GM19193 (cell line): ENCODE data around the gene CORIN.

ENCODE experiments used
- POLR2A ChIP-seq: IDR thresholded peaks from 4 replicates; pipeline ENCODE4 v1.6.1; 2011; ENCODE audit not compliant: insufficient read depth, insufficient read length; ENCODE audit errors: extremely low read depth

CORIN gene

GRCh38 chr4:47701286-47701685, 136.6 kb downstream of the CORIN start:
- no peak for TF ChIP-seq POLR2A

DNA sequence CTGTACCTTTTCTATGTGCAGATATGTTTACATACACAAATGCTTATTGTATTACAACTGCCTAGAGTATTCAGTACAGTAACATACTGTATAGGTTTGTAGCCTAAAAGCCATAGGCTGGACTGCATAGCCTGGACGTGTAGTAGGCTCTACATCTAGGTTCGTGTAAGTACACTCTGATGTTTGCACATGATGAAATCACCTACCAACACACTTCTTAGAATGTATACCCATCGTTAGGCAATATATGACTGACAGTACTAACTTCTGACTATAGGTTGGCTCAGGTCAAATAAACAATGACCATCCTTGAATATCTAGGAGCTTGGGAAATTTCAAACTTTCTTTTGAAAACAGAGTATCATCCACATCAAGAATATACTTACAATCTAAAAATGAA, 139.0 kb downstream of the CORIN start:
- no peak for TF ChIP-seq POLR2A

GRCh38 chr4:47696823-47697222, 141.0 kb downstream of the CORIN start:
- no peak for TF ChIP-seq POLR2A

DNA sequence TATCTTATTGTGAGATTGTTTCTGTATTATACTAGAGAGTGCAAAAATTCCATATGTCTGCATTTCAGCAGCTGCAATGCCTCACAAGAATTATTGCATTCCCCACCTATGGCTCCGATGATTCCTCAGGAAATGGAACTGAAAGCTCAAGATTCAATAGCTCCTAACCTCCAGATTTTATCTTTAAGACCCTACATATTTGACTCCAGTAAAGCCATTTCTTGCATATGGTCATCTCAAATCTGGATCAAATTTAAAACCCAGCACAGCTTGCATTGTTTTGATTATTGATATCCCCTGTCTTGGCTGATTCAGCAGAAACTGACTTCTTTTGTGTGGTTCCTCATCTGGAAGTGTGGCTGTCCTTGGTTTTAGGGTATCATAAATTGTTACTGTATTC, 142.6 kb downstream of the CORIN start:
- TF ChIP-seq POLR2A, result no peak

GRCh38 chr4:47694322-47694721, 143.5 kb downstream of the CORIN start:
- TF ChIP-seq POLR2A, result no peak

DNA sequence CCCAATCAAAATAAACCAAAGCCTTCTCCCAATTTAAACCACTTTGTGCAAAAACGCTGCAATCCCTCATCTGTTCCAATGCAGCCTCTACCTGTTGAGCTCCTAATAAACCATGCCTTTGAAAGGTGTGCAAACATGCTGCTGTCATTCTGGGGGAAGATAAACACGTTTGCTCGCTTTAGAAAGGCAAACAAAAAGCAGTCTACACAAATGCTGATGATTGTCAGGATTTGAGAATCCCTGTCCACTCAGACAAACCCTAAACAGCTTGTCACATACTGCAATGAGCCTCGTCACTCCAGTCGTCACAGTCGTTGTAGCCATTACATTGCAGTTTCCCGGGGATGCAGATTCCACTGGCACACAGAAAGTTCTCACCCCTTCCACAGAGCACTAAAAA, 145.2 kb downstream of the CORIN start:
- TF ChIP-seq POLR2A, result no peak

GRCh38 chr4:47690611-47691010, 147.3 kb downstream of the CORIN start:
- TF ChIP-seq POLR2A, result no peak

DNA sequence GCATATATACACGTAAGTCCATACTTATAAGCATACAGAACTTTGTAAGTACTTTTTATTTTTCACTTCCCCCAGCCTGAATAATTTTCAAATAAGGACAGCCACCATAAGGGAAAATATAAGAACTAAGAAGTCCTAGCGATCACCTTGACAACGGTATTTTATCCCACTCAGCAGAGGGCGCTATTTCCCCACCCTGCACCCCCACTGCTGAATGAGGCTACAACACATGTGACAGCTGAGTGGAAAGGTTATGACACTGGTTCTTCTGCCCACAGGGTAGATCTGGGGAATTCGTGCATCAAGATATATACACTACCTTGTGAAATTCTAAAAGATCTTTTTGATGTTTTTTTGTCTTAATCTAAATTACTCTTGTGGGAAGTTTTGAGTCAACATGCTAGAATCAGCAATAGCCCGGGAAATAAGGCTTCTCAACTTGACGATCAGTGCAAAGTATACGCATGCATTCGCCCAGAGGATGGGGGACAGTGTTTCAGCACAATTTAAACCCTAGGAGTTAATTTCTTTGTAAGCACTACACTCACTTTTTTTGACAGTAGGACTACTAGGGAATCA, 151.5 kb downstream of the CORIN start:
- TF ChIP-seq POLR2A, result no peak

GRCh38 chr4:47675806-47676205, 162.1 kb downstream of the CORIN start:
- TF ChIP-seq POLR2A, result no peak

DNA sequence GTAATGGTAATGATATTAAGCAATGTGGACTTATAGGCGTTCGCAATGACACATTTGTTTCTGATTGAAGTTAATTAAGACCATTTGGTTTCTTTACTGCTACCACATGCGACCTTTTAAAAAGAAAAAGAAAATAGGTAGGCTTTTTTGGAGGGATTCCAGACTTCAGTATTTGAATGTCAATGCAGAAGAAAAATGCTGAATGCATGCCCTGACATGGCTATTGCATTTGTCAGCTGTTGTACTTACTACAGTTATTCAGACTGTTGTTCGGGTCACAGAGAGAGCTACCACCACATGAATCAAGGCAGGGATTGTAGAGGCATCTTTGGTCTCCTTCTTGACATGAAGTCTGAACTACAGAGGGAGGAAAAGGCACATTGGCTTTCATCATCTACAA, 163.7 kb downstream of the CORIN start:
- no peak for TF ChIP-seq POLR2A

- TF ChIP-seq POLR2A, result no peak
Measured at GRCh38 chr4:47672696-47673095, 165.2 kb downstream of the CORIN start.

- no peak for TF ChIP-seq POLR2A
Measured at GRCh38 chr4:47669946-47670345, 167.9 kb downstream of the CORIN start.

DNA sequence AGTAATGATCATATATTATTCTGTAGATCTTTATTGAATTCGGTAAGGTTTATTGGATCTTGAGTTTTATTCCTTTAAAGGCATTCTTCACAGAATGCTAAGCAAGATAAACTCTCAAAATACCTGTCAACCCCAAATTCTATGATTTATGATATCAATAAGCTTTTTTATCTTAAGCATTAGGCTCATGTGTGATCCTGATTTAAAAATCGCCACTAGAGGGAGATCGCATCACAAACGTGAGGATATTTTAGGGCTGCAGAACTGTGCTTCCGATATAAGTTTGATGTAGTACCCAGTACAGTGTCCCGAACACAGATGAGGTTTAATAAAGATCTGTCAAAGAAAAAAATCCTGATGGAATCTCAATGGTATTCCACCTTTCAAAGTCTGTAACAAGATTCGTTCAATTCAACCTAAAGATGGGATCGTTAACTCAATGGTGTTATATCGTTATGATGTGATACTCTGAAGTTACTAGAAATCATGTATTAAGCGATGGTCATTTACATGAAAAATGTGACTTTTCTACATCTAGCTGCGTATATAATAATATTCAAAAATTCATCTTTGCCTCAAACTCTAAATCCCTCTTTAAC, 169.0 kb downstream of the CORIN start:
- TF ChIP-seq POLR2A, result no peak

DNA sequence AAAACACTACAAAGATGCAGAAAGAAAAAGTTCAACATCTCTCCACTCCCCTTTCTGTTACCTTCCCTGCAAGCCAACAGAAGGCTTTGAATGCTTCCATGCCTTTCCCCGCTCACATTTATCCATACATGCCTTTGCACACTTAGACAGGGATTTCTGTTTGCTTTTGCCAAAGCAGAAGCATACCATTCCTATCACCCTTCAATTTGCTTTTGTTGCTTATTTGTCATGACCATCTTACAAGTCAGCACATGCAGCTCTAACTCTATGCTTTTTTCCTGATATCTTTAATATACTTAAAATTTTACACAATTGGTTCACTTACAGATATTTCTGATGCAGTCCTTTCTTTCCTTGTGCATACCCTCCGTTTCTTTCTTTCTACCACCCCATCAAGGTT, 169.6 kb downstream of the CORIN start:
- TF ChIP-seq POLR2A, result no peak

GRCh38 chr4:47667552-47667951, 170.3 kb downstream of the CORIN start:
- TF ChIP-seq POLR2A, result no peak

DNA sequence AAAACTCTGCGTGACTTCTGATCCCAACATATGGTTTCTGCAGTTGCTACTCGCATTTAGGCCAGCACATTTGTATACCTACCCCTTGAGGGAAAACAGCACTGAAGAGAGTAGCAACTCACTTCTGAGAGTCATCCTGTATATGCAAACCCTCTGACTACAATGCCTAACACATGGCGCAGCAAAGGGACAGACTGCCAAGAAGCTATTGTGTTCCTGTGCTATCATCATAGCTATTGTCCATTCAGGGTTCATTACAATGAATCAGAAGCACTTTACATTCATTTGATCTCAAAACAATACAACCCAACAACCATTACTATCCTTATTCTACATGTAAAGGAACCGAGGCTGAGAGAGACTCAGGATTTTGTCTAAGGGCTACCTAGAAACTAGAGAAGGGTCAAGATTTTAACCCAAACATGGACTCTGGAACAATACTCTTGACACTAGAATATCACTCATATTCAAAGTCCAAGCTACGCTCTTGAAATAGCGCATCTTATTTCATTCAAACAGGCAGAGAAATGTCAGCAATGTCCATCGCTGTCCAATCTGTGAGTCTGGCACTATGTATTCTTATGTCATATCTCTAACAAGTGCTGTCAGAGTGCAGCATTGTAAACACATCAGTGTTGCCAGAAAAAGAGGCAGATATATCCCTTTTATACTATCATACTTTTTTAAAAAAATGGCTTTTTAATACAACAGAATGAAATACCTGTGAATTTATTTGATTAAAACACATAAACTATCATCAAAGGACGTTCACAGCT, 173.6 kb downstream of the CORIN start:
- no peak for TF ChIP-seq POLR2A

DNA sequence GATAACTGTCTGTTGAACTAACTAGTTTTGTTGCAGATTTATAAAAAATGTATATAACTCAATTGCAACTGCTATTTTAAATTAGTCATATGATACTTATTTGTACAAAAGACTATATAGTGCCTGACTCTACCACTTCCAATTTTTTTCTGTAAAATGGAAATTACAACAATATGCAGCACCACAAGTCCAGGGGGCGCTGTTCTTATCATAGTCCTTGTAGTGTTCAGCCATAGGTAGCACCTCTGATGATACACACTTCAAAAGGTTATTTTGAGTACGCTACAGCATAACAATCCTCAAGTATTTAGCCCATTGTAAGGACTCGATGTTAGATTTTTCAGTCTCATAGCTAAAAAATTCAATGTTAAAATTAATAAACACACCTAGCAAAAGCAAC, 174.9 kb downstream of the CORIN start:
- TF ChIP-seq POLR2A, result no peak

DNA sequence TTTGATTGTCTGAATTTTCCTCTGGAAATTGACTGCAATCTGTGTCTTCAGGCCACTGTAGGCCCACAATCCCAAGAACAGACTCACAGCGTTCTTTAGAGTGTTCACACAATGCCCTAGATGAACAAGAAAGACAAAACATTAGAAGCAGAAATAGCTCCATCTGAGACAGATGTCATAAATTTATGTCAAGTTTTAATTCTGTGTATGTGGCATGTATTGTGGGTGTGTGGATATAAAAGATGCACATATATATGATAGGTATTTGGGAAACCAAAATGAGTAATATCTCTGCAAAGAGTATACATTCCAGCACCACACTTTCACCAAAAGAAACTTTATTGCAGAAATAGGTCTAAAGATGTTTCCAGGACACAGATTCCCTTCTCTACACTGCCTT, 176.1 kb downstream of the CORIN start:
- TF ChIP-seq POLR2A, result no peak
